ENCODE results near the gene PLAAT3.
A peak's percentile ranks its signal among the peaks of the same experiment; 100 is the strongest.
"Not testable (repeated sequence)": the region's sequence is repeated elsewhere in the genome, so short reads cannot be mapped to it uniquely, and the experiment has no call there.

Gene PLAAT3

GRCh38 chr11:63623513-63624140, 9.4 kb upstream of the PLAAT3 start:
- DNase-seq (ENCODE audit: insufficient read length, low spot score), result no peak
- FAIRE-seq, result no peak
- TF ChIP-seq TAF1 (IDR thresholded peaks at IDR 0.05; ENCODE audit: low read depth, low read length) (no peak), POU2F2 (IDR thresholded peaks at IDR 0.05; ENCODE audit: low read depth, low read length) (no peak), POLR2AphosphoS5 (IDR thresholded peaks at IDR 0.05; ENCODE audit: low read depth, low read length) (no peak), PAX5 (IDR thresholded peaks at IDR 0.05; ENCODE audit: insufficient read depth, low read length, severe bottlenecking) (no peak), SPI1 (IDR thresholded peaks at IDR 0.05; ENCODE audit: low read depth, low read length) (no peak), POLR2A (IDR thresholded peaks at IDR 0.05; ENCODE audit: low read depth, low read length) (no peak)

GRCh38 chr11:63622323-63622722, 8.1 kb upstream of the PLAAT3 start:
- TF ChIP-seq SPI1 (IDR thresholded peaks at IDR 0.05; ENCODE audit: low read depth, low read length) (no peak), PAX5 (IDR thresholded peaks at IDR 0.05; ENCODE audit: insufficient read depth, low read length, severe bottlenecking) (no peak), TAF1 (IDR thresholded peaks at IDR 0.05; ENCODE audit: low read depth, low read length) (no peak), POLR2AphosphoS5 (IDR thresholded peaks at IDR 0.05; ENCODE audit: low read depth, low read length) (no peak), POLR2A (IDR thresholded peaks at IDR 0.05; ENCODE audit: low read depth, low read length) (no peak)
- no peak for FAIRE-seq
- DNase-seq (ENCODE audit: insufficient read length, low spot score), result no peak

DNA sequence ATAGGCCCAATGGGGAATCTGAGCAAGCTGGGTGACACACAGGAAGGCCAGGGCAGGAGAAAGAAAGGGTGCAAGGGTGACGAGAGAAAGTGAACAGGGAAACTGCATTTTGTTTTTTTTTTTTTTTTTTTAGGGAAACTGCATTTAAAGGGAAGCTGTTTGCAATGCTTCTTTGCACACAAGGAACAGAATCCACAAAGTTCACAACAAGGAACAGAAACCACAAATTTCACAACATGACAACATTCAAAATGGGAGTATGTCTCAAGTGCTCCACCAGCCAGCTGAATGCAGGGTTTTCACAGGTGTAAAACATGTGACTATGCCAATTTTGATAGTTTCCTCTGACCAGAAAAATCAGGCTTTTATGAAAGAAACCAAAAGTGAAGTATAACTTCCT, 6.8 kb upstream of the PLAAT3 start:
- no peak for FAIRE-seq
- TF ChIP-seq POLR2AphosphoS5 (IDR thresholded peaks at IDR 0.05; ENCODE audit: low read depth, low read length), result no peak
- TF ChIP-seq PAX5 (IDR thresholded peaks at IDR 0.05; ENCODE audit: insufficient read depth, low read length, severe bottlenecking), result no peak
- DNase-seq (ENCODE audit: insufficient read length, low spot score), result no peak

DNA sequence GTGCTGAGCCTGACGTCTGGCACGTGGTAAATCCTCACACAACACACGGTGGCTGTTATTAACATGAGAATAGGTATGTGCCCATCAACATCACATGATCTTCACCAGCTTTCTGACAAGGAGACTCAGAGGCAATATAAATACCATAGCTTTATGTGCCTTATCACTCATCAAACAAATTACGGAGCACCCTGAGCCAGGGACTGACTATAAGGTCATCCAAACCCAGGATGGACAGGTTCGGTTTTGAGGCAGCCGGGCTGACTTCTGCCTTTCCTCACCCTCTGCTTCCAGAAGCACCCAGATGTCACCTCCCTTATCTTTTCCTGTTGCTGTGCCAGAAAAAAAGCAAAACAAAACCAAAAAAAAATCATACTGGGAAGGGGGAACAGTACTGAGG, 5.7 kb upstream of the PLAAT3 start:
- no peak for FAIRE-seq
- TF ChIP-seq POLR2A (IDR thresholded peaks at IDR 0.05; ENCODE audit: low read depth, low read length), result no peak
- TF ChIP-seq POU2F2 (IDR thresholded peaks at IDR 0.05; ENCODE audit: low read depth, low read length), result no peak
- TF ChIP-seq TAF1 (IDR thresholded peaks at IDR 0.05; ENCODE audit: low read depth, low read length), result no peak
- DNase-seq (ENCODE audit: insufficient read length, low spot score), result no peak

- not testable (repeated sequence) for FAIRE-seq; DNase-seq (ENCODE audit: insufficient read length, low spot score)
Observed at GRCh38 chr11:63617686-63618085, 3.5 kb upstream of the PLAAT3 start.

DNA sequence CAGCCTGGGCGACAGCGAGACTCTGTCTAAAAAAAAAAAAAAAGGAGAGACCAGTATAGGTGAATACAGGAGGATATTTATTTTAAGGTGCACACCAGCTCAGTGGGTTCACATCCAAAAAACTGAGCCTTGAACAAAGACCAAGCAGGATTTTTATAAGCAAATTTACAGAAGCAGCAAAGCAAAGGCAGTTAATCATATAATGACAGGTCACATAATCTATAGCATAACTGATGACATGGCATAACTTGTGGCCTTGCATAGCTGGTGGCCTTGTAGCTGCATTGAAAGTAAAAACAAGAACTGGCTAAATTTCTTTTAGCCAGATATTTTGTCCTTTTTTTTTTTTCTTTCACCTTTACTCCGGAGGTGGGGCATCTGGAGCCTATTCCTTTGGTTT, 2.7 kb upstream of the PLAAT3 start:
- DNase-seq (ENCODE audit: insufficient read length, low spot score), result no peak
- TF ChIP-seq POLR2AphosphoS5 (IDR thresholded peaks at IDR 0.05; ENCODE audit: low read depth, low read length) (no peak), TAF1 (IDR thresholded peaks at IDR 0.05; ENCODE audit: low read depth, low read length) (no peak), POLR2A (IDR thresholded peaks at IDR 0.05; ENCODE audit: low read depth, low read length) (no peak), PAX5 (IDR thresholded peaks at IDR 0.05; ENCODE audit: insufficient read depth, low read length, severe bottlenecking) (no peak)
- FAIRE-seq, result no peak

DNA sequence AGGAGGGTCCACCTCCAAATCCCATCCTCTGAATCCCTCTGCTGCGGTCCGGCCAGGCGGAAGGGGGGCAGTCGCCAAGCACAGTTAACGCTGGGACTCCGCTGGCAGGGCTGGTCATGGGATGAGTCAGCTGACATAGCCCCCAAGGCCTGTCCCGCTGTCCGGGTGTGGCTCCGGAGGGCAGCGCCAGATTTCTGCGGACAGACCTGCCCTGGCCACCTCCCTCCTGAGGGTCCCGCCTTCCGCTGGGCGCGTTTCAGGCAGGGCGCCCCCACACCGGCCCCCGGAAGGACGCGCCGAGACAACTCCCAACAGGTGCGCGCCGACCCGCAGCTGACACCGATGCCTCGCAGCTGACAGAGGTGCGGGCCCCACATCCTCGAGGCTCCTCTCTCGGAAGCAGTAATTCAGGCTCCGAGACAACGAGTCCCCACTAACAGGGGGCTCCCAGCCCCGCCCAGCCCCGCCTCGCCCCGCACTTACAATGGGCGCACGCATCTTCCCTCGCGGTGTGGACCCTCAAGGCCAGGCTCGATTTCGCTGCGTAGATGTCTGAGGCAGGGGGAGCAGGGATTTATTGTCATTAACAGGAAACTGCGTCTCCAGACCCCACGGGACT, 607 bp downstream of the PLAAT3 start:
- no peak for TF ChIP-seq SPI1 (IDR thresholded peaks at IDR 0.05; ENCODE audit: low read depth, low read length)
- no peak for TF ChIP-seq POLR2A (IDR thresholded peaks at IDR 0.05; ENCODE audit: low read depth, low read length)
- TF ChIP-seq POU2F2 (IDR thresholded peaks at IDR 0.05; ENCODE audit: low read depth, low read length), result no peak
- TF ChIP-seq PAX5 (IDR thresholded peaks at IDR 0.05; ENCODE audit: insufficient read depth, low read length, severe bottlenecking), result no peak
- no peak for TF ChIP-seq TAF1 (IDR thresholded peaks at IDR 0.05; ENCODE audit: low read depth, low read length)
- TF ChIP-seq POLR2AphosphoS5 (IDR thresholded peaks at IDR 0.05; ENCODE audit: low read depth, low read length), result no peak
- no peak for FAIRE-seq
- DNase-seq (ENCODE audit: insufficient read length, low spot score), result peak; percentile 44

GRCh38 chr11:63612181-63612580, 2.1 kb downstream of the PLAAT3 start:
- FAIRE-seq (no peak), DNase-seq (ENCODE audit: insufficient read length, low spot score) (no peak)
- no peak for TF ChIP-seq POLR2AphosphoS5 (IDR thresholded peaks at IDR 0.05; ENCODE audit: low read depth, low read length)
- TF ChIP-seq POLR2A (IDR thresholded peaks at IDR 0.05; ENCODE audit: low read depth, low read length), result no peak
- no peak for TF ChIP-seq POU2F2 (IDR thresholded peaks at IDR 0.05; ENCODE audit: low read depth, low read length)
- TF ChIP-seq SPI1 (IDR thresholded peaks at IDR 0.05; ENCODE audit: low read depth, low read length), result no peak
- no peak for TF ChIP-seq PAX5 (IDR thresholded peaks at IDR 0.05; ENCODE audit: insufficient read depth, low read length, severe bottlenecking)
- TF ChIP-seq TAF1 (IDR thresholded peaks at IDR 0.05; ENCODE audit: low read depth, low read length), result no peak

- FAIRE-seq (no peak), DNase-seq (ENCODE audit: insufficient read length, low spot score) (no peak)
- TF ChIP-seq POLR2AphosphoS5 (IDR thresholded peaks at IDR 0.05; ENCODE audit: low read depth, low read length) (no peak), POLR2A (IDR thresholded peaks at IDR 0.05; ENCODE audit: low read depth, low read length) (no peak), POU2F2 (IDR thresholded peaks at IDR 0.05; ENCODE audit: low read depth, low read length) (no peak), TAF1 (IDR thresholded peaks at IDR 0.05; ENCODE audit: low read depth, low read length) (no peak), SPI1 (IDR thresholded peaks at IDR 0.05; ENCODE audit: low read depth, low read length) (no peak), PAX5 (IDR thresholded peaks at IDR 0.05; ENCODE audit: insufficient read depth, low read length, severe bottlenecking) (no peak)
Observed at GRCh38 chr11:63611395-63611747, 2.9 kb downstream of the PLAAT3 start.

- FAIRE-seq (no peak), DNase-seq (ENCODE audit: insufficient read length, low spot score) (no peak)
- TF ChIP-seq PAX5 (IDR thresholded peaks at IDR 0.05; ENCODE audit: insufficient read depth, low read length, severe bottlenecking) (no peak), POU2F2 (IDR thresholded peaks at IDR 0.05; ENCODE audit: low read depth, low read length) (no peak), POLR2A (IDR thresholded peaks at IDR 0.05; ENCODE audit: low read depth, low read length) (no peak), SPI1 (IDR thresholded peaks at IDR 0.05; ENCODE audit: low read depth, low read length) (no peak), POLR2AphosphoS5 (IDR thresholded peaks at IDR 0.05; ENCODE audit: low read depth, low read length) (no peak), TAF1 (IDR thresholded peaks at IDR 0.05; ENCODE audit: low read depth, low read length) (no peak)
Observed at GRCh38 chr11:63610604-63611394, 3.4 kb downstream of the PLAAT3 start.

All from GM12891 (cell line).